Epithelial cell of esophagus (primary cell): ENCODE data around the gene FBXO34.

ENCODE experiments used
- DNase-seq: peaks from one replicate; pipeline ENCODE4 v3.0.0; 2010; ENCODE audit warnings: low read depth
- H3K4me3 ChIP-seq: 2 replicates; pipeline ENCODE4 v1.5.1; 2011; ENCODE audit warnings: mild to moderate bottlenecking, low read length, control low read depth
- CTCF ChIP-seq: IDR thresholded peaks from 2 replicates; pipeline ENCODE4 v1.5.1; 2011; ENCODE audit warnings: low read depth, mild to moderate bottlenecking, low read length, control low read depth, inconsistent platforms; ENCODE audit not compliant: insufficient read depth; ENCODE audit errors: missing control alignments

Gene FBXO34

DNA sequence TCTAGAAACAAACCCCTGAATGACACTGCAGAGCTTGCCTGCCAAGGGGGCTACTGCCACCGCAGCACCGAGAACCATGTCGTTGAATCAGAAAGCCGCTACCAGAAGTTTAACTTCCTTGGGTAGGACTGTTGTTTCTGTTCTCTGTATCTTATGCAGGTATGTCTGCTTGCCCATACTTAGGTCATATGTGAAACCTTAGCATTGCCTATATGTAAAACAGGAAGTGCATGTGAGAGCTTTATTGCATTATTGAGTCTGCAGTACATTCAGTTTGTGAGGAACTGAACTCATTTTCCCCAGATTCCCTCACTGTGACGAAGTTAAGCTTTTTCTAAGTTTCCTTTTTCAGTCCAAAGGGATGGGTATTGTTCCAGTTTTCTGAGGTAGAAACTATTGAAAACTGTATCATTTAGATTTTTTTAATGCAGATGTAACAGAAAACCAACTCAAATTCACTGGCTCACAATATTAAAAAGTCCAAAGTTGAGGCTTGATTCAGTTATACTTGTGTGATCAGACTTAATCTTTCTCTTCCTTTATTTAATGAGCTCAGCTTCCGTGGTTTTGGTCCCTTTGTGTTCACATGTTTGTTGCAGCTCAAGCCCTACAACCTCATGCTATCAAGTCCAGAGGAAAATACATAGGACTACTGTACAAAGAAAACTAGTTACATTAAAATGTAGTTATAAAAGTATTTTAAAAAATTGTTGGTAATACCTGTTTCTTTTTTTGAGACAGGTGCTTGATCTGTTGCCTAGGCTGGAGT is 6.9 kb downstream of the FBXO34 start:
- no peak overlapping the region for H3K4me3 ChIP-seq
- TF ChIP-seq CTCF = no peak
- no peak for DNase-seq

GRCh38 chr14:55279384-55279783 is 8.2 kb downstream of the FBXO34 start:
- TF ChIP-seq CTCF = no peak
- no peak for DNase-seq
- H3K4me3 ChIP-seq = no peak overlapping the region

- no peak for TF ChIP-seq CTCF
- no peak overlapping the region for H3K4me3 ChIP-seq
- DNase-seq = no peak
Observed at GRCh38 chr14:55281316-55281839, 10.2 kb downstream of the FBXO34 start.

GRCh38 chr14:55285048-55285652 is 13.9 kb downstream of the FBXO34 start:
- no peak overlapping the region for H3K4me3 ChIP-seq
- no peak for DNase-seq
- no peak for TF ChIP-seq CTCF

DNA sequence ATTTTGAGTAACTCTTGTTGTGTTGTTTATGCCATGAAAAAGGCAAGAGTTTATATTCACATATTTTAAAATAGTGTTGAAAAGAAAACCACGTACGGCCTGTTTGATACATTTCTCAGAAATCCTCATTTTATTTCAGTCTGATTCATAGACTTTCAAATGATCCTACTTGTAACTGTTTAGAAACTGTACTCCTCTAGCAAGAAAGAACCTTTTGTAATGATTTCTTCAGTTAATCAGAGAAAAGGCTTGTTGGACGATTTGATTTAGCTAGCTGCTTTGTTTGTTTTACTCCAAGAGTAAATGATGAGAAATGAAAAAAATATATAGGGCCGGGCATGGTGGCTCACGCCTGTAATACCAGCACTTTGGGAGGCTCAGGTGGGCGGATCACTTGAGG is 17.2 kb downstream of the FBXO34 start:
- no peak for TF ChIP-seq CTCF
- DNase-seq = no peak

GRCh38 chr14:55291480-55292081 is 20.4 kb downstream of the FBXO34 start:
- DNase-seq = no peak
- no peak for TF ChIP-seq CTCF

More for the DNA sequence above, 17.2 kb downstream of the FBXO34 start:
- no peak overlapping the region for H3K4me3 ChIP-seq

More at GRCh38 chr14:55291480-55292081, 20.4 kb downstream of the FBXO34 start:
- no peak overlapping the region for H3K4me3 ChIP-seq
